ENCODE measurements around the gene POLR3C. TPM values are rescaled to one million over a fixed set of nuclear protein-coding genes. Genes with fewer than 3 reads are reported as not detected.
A peak's percentile ranks its signal among the peaks of the same experiment; 100 is the strongest.
"Not testable (repeated sequence)": the region's sequence is repeated elsewhere in the genome, so short reads cannot be mapped to it uniquely, and the experiment has no call there.

Gene POLR3C
- total RNA-seq, 2 experiments from 2014 or later = 38.2 to 39.4 TPM

DNA sequence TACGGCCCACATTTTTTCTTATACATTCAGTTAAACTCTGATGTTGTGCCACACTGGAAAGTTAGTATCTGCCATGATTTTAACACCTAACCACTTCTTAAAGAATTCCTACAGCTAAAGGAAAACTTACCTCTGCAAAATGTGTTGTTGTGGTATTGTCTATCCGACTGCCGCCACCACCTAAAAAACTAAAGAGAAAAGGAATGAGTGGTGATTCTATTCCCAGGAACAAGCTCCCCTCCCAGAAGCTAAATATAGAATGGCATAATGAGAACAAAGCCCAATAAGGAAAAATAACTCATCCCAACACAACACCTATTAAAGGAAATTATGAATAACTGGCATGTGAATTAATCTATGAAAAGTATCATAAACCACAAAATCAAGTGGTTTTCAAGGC, 39.6 kb upstream of the POLR3C start:
- peaks cover 34% of the 10 kb centered on the region for H3K36me3 Mint-ChIP-seq (ENCODE audit: low read depth)
- no peak for DNase-seq
- H3K27ac Mint-ChIP-seq = no peak overlapping the region
- CTCF ChIA-PET = interaction anchor here (1.0 kb wide), 1 partner anchor 96 kb away, joined by 3 read pairs; no protein-coding TSS in a partner anchor
- no peak for ATAC-seq
- POLR2A ChIA-PET = no interaction called here
- no peaks in the 10 kb centered on the region for H3K27me3 Mint-ChIP-seq
- TF ChIP-seq, protein P1, sequence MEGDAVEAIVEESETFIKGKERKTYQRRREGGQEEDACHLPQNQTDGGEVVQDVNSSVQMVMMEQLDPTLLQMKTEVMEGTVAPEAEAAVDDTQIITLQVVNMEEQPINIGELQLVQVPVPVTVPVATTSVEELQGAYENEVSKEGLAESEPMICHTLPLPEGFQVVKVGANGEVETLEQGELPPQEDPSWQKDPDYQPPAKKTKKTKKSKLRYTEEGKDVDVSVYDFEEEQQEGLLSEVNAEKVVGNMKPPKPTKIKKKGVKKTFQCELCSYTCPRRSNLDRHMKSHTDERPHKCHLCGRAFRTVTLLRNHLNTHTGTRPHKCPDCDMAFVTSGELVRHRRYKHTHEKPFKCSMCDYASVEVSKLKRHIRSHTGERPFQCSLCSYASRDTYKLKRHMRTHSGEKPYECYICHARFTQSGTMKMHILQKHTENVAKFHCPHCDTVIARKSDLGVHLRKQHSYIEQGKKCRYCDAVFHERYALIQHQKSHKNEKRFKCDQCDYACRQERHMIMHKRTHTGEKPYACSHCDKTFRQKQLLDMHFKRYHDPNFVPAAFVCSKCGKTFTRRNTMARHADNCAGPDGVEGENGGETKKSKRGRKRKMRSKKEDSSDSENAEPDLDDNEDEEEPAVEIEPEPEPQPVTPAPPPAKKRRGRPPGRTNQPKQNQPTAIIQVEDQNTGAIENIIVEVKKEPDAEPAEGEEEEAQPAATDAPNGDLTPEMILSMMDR (IDR thresholded peaks at IDR 0.05) = no peak
- H3K4me1 Mint-ChIP-seq (ENCODE audit: low read depth) = peaks cover 31% of the 10 kb centered on the region
- intact Hi-C loops (cut with micrococcal nuclease) = no loop called here
- H3K4me3 Mint-ChIP-seq = no peak overlapping the region
- H3K9me3 Mint-ChIP-seq = no peaks in the 10 kb centered on the region

DNA sequence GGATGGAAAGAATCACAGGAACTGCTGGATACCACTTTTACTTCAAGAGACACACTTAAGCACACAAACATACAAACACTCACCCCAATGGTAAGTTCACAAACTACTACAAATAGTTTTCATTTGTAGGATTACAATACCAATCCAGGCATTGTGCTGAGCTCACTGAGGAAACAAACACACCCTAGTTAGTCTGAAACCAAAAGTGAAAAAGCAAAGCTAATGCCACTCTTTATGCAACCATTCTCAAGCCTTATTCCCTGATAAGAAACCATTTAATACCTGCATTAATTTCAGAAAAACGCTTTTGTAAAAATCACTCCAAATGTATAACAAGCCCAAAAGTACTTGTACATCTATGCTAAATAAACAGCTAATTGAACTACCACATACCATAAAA, 38.5 kb upstream of the POLR3C start:
- POLR2A ChIA-PET = interaction anchor here (0.6 to 1.6 kb wide), 4 partner anchors 18 to 169 kb away, joined by 4 to 6 read pairs (median 5); partner anchors contain the start of genes POLR3C and RNF115

DNA sequence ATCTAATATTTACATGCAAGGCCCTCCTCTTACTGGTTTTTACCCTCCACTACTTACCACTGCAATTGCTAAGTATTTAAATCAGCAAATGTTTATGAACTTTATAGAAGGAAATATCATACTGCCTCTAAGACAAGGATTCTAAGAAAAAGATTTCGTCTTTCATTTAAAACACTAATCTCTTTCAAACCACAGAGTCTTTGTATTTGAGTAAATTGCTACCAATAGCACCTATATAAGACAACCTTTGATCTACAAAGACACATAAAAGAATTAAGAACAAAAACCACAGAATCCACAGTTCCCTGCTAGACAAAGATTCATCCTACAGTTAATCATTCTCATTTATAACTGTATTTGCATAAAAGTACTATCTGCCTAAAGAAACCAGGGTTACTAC, 37.7 kb upstream of the POLR3C start:
- ChIA-PET POLR2A (interaction anchor here (0.8 to 1.6 kb wide), 3 partner anchors 17 to 40 kb away, joined by 4 to 6 read pairs (median 4); partner anchors contain the start of genes POLR3C and RNF115), CTCF (interaction anchor here (1.4 to 2.0 kb wide), 2 partner anchors 18 to 59 kb away, joined by 5 to 10 read pairs; partner anchors contain the start of gene NUDT17)
- H3K4me1 Mint-ChIP-seq (ENCODE audit: low read depth) = peaks cover 31% of the 10 kb centered on the region
- intact Hi-C loops (cut with micrococcal nuclease) = no loop called here
- peak; percentile 72 for ATAC-seq
- H3K27ac Mint-ChIP-seq = peak overlapping the region; percentile 50
- TF ChIP-seq, protein P1 (IDR thresholded peaks at IDR 0.05) = no peak
- H3K36me3 Mint-ChIP-seq (ENCODE audit: low read depth) = peaks cover 31% of the 10 kb centered on the region
- DNase-seq = no peak
- no peak overlapping the region for H3K4me3 Mint-ChIP-seq
- H3K27me3 Mint-ChIP-seq = no peaks in the 10 kb centered on the region
- H3K9me3 Mint-ChIP-seq = no peaks in the 10 kb centered on the region

More for the DNA sequence above, 38.5 kb upstream of the POLR3C start:
- Mint-ChIP-seq H3K9me3 (no peaks in the 10 kb centered on the region), H3K27me3 (no peaks in the 10 kb centered on the region), H3K36me3 (ENCODE audit: low read depth) (peaks cover 34% of the 10 kb centered on the region), H3K4me1 (ENCODE audit: low read depth) (peaks cover 31% of the 10 kb centered on the region), H3K27ac (no peak overlapping the region), H3K4me3 (no peak overlapping the region)
- intact Hi-C loops (cut with micrococcal nuclease) = no loop called here
- peak; percentile 46 for ATAC-seq
- DNase-seq = no peak
- CTCF ChIA-PET = interaction anchor here (0.6 to 2.0 kb wide), 3 partner anchors 9 to 60 kb away, joined by 3 to 10 read pairs (median 5); partner anchors contain the start of gene NUDT17
- TF ChIP-seq, protein P1 (IDR thresholded peaks at IDR 0.05) = no peak

DNA sequence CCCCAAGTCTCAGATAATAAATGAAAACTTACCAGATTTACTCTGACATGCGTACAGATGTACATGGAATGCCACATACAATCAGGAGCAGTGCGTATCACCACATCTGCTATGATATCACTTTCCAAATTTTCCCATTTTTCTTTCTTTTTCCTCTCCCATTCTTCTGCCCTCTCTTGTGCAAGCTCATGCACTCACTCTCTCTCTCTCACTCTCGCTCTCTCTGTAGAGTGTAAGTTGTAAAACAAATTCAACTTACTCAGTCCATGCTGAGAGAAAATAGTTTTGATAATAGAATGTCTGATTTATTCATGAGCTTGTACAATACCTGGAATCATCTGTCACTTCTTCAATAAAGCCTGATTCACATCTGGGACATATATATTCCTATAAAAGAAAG, 35.4 kb upstream of the POLR3C start:
- no peak for ATAC-seq
- Mint-ChIP-seq H3K36me3 (ENCODE audit: low read depth) (peaks cover 40% of the 10 kb centered on the region), H3K9me3 (no peaks in the 10 kb centered on the region), H3K4me3 (no peak overlapping the region), H3K4me1 (ENCODE audit: low read depth) (peaks cover 35% of the 10 kb centered on the region), H3K27ac (no peak overlapping the region), H3K27me3 (no peaks in the 10 kb centered on the region)
- TF ChIP-seq, protein P1 (IDR thresholded peaks at IDR 0.05) = no peak
- no peak for DNase-seq
- ChIA-PET CTCF (interaction anchor here (1.0 to 1.3 kb wide), 2 partner anchors 9 to 57 kb away, joined by 3 read pairs; partner anchors contain the start of gene NUDT17), POLR2A (interaction anchor here (1.8 kb wide), 1 partner anchor 263 kb away, joined by 5 read pairs; no protein-coding TSS in a partner anchor)
- intact Hi-C loops (cut with micrococcal nuclease) = no loop called here

DNA sequence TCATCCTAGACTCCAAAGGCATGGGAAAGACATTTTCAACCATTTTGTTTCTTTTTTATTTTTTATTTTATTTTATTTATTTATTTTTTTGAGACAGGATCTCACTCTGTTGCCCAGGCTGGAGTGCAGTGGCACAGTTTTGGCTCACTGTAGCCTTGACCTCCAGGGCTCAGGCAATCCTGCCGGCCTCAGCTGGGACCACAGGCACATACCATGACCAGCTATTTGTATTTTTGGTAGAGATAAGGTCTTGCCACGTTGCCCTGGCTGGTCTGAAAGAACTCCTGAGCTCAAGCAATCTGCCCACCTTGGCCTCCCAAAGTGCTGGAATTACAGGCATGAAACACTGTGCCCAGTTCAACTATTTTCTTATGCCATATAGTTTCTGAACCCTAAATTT, 32.1 kb upstream of the POLR3C start:
- H3K36me3 Mint-ChIP-seq (ENCODE audit: low read depth) = peaks cover 43% of the 10 kb centered on the region
- H3K27ac Mint-ChIP-seq; H3K27me3 Mint-ChIP-seq; intact Hi-C loops (cut with micrococcal nuclease); H3K4me3 Mint-ChIP-seq; DNase-seq; ATAC-seq: not testable (repeated sequence)
- peaks cover 11% of the 10 kb centered on the region for H3K9me3 Mint-ChIP-seq
- H3K4me1 Mint-ChIP-seq (ENCODE audit: low read depth) = peaks cover 21% of the 10 kb centered on the region
- ChIA-PET POLR2A (interaction anchor here (1.0 to 1.3 kb wide), 3 partner anchors 11 to 54 kb away, joined by 3 to 5 read pairs (median 4); no protein-coding TSS in a partner anchor), CTCF (interaction anchor here (0.9 kb wide), 1 partner anchor 119 kb away, joined by 3 read pairs; no protein-coding TSS in a partner anchor)

All from activated CD8-positive, alpha-beta T cell treated with anti-CD3 and anti-CD28 coated beads for 36 hours (primary cell).